Esophagus muscularis mucosa (tissue), 4 donors: ENCODE data around the gene CD6. TPM values are rescaled to one million over a fixed set of nuclear protein-coding genes. Genes with fewer than 3 reads are reported as not detected.

Source experiments
- DNase-seq: peaks from one replicate; pipeline ENCODE4 v3.0.0-alpha.2; 2017; ENCODE audit errors: extremely low spot score
- H3K27ac ChIP-seq, 4 donors: fragments of 200-600 bp; sonication (generic); replicated peaks in 1 of 4; 1 replicate in 3 of 4; 2 replicates in 1 of 4; pipeline ENCODE4 v1.5.1; 2016 to 2019; ENCODE audit warnings: mild to moderate bottlenecking in 1 of 4
- H3K27me3 ChIP-seq, 4 donors: fragments of 200-600 bp; sonication (generic); one replicate each; pipeline versions ENCODE4 v1.5.1 to v1.6.0; 2016 to 2019
- H3K36me3 ChIP-seq, 4 donors: fragments of 200-600 bp; sonication (generic); one replicate each; pipeline ENCODE4 v1.5.1; 2016 to 2019
- H3K4me1 ChIP-seq, 4 donors: fragments of 200-600 bp; sonication (generic); one replicate each; pipeline ENCODE4 v1.5.1; 2016 to 2019
- H3K4me3 ChIP-seq, 4 donors: fragments of 200-600 bp; sonication (generic); 1 replicate in 2 of 4; 2 replicates in 2 of 4; pipeline ENCODE4 v1.5.1; 2016 to 2019; ENCODE audit warnings: mild to moderate bottlenecking in 4 of 4, moderate library complexity in 1 of 4
- H3K9me3 ChIP-seq, 4 donors: fragments of 200-600 bp; sonication (generic); 1 replicate in 3 of 4; 2 replicates in 1 of 4; pipeline ENCODE4 v1.5.1; 2016 to 2019
- EP300 ChIP-seq: sonication (generic); formaldehyde crosslinking; IDR thresholded peaks from one replicate; pipeline ENCODE4 v1.6.1; 2017; ENCODE audit warnings: antibody characterized with exemption
- POLR2A ChIP-seq: fragments of 450-650 bp; IDR thresholded peaks from one replicate; pipeline ENCODE4 v1.6.1; 2017; ENCODE audit warnings: antibody characterized with exemption, moderate library complexity, mild to moderate bottlenecking, low read depth
- POLR2AphosphoS5 ChIP-seq, 2 donors: sonication (generic); formaldehyde crosslinking; IDR thresholded peaks; one replicate each; pipeline ENCODE4 v1.6.1; 2017; ENCODE audit warnings: antibody characterized with exemption in 2 of 2
- WGBS: methylation state at CpG from one replicate; pipeline ENCODE4 v1.1.5; 2018; 5-methylcytosine and 5-hydroxymethylcytosine counted together
- intact Hi-C: fragments of 100-400 bp; cut with DNase I; formaldehyde crosslinking; loops from one replicate; pipeline ENCODE4 v1.15.1; 2023
- total RNA-seq, 4 donors: library from RNA; depleted of rRNA; stranded (reverse); fragments of >200 nt; gene quantifications; one replicate each; pipeline versions ENCODE4 v1.1.0 to v1.2.1, GENCODE V29; 2016
- TF ChIP-seq, protein P1 (sequence below), 3 experiments: fragments of 200-600 bp in 2 of 3; fragments of 450-650 bp in 1 of 3; sonication (generic) in 2 of 3; IDR thresholded peaks; one replicate each; pipeline ENCODE4 v1.5.1; 2017 to 2019; ENCODE audit warnings: antibody characterized with exemption in 3 of 3, mild to moderate bottlenecking in 2 of 3, moderate library complexity in 1 of 3

Gene CD6
- total RNA-seq, 4 donors from 2014 or later: 0.32 to 2.2 (median 1.3) TPM; not detected in 1

DNA sequence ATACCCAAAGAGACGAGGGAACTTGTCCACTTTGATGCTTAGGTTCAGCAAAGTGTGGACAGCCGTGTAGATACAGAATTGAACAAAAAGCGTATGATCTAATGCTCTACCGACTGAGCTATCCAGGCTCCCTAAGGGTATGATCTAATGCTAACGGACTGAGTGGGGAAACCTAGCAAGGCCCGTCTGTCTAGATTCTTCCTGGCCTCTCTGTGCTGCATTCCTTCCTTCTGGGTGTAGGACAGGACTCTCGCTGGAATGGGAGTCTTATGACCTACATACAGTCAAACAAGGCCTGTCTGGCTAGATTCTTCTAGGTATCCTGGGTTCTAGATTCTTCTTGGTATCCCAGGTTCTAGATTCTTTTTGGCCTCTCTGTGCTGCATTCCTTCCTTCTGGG lies 11.1 kb upstream of the CD6 start:
- WGBS: 88% methylated on average over 7 of the region's 7 CpGs
- Histone ChIP-seq H3K27ac (no peak overlapping the region), H3K4me1 (peaks cover 0 to 11% (median 3%) of the 10 kb centered on the region in 4 donors), H3K4me3 (no peak overlapping the region), H3K36me3 (no peaks in the 10 kb centered on the region), H3K27me3 (no peaks in the 10 kb centered on the region), H3K9me3 (no peaks in the 10 kb centered on the region)
- DNase-seq: no peak
- no peak for TF ChIP-seq POLR2A
- no peak for TF ChIP-seq EP300
- no peak for TF ChIP-seq POLR2AphosphoS5 (IDR thresholded peaks at IDR 0.05)
- TF ChIP-seq, protein P1, sequence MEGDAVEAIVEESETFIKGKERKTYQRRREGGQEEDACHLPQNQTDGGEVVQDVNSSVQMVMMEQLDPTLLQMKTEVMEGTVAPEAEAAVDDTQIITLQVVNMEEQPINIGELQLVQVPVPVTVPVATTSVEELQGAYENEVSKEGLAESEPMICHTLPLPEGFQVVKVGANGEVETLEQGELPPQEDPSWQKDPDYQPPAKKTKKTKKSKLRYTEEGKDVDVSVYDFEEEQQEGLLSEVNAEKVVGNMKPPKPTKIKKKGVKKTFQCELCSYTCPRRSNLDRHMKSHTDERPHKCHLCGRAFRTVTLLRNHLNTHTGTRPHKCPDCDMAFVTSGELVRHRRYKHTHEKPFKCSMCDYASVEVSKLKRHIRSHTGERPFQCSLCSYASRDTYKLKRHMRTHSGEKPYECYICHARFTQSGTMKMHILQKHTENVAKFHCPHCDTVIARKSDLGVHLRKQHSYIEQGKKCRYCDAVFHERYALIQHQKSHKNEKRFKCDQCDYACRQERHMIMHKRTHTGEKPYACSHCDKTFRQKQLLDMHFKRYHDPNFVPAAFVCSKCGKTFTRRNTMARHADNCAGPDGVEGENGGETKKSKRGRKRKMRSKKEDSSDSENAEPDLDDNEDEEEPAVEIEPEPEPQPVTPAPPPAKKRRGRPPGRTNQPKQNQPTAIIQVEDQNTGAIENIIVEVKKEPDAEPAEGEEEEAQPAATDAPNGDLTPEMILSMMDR (IDR thresholded peaks at IDR 0.05): no peak
- intact Hi-C loops: no loop called here

DNA sequence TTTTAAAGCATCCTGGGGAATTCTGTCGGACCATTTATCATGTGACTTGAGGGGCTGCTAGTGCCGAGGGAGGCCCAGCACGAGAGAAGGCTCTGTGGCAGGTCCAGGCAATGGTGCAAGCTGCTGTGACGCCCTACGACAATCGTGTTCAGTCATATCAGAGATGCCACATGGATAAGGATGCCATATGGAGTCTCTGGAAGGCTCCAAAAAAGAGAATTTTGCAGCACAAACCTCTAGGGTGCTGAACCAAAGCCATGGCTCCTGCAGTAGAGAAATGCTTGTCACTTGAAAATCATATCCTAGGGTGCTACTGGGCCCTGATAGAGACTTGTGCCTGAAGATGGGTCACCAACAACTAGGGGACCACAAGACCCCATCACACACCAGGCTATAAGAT lies 6.7 kb upstream of the CD6 start:
- no peaks in the 10 kb centered on the region for H3K36me3 ChIP-seq
- 87% methylated on average over 6 of the region's 6 CpGs for WGBS
- no peak for TF ChIP-seq EP300
- TF ChIP-seq POLR2AphosphoS5 (IDR thresholded peaks at IDR 0.05): no peak
- no peak for TF ChIP-seq POLR2A
- TF ChIP-seq, protein P1 (IDR thresholded peaks at IDR 0.05): no peak
- intact Hi-C loops: loop anchor here (5.0 kb wide), 1 partner anchor 222 kb away; no protein-coding TSS in a partner anchor
- H3K4me1 ChIP-seq: peaks cover 0 to 7% (median 0%) of the 10 kb centered on the region in 4 donors
- no peaks in the 10 kb centered on the region for H3K9me3 ChIP-seq
- H3K27ac ChIP-seq: no peak overlapping the region
- DNase-seq: no peak
- no peaks in the 10 kb centered on the region for H3K27me3 ChIP-seq
- no peak overlapping the region for H3K4me3 ChIP-seq

DNA sequence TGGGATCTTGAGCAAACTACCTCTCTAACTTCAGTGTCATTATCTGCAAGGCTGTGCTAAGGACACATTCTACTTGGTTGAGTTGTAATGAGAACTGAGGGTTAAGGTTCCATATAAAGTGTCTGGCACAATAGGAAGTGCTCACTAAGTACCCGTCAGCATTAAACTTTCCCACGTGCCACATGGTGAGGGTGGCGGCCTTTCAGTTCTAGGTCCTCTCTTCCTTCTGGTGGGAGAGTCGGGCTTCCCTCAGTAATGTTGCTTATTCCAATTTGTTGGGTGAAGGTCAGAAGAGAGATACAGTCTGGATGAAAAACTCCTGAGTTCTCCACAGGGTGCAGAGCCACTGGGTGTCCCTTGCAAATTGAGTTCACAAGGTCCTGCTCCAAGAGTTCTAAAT lies 4.6 kb upstream of the CD6 start:
- 68% methylated on average over 4 of the region's 4 CpGs for WGBS
- H3K36me3 ChIP-seq: no peaks in the 10 kb centered on the region
- H3K9me3 ChIP-seq: no peaks in the 10 kb centered on the region
- no peaks in the 10 kb centered on the region for H3K27me3 ChIP-seq
- H3K4me3 ChIP-seq: no peak overlapping the region
- DNase-seq: no peak
- intact Hi-C loops: loop anchor here (5.0 kb wide), 1 partner anchor 220 kb away; no protein-coding TSS in a partner anchor
- TF ChIP-seq, protein P1 (IDR thresholded peaks at IDR 0.05): no peak
- no peak for TF ChIP-seq POLR2A
- no peak for TF ChIP-seq EP300
- TF ChIP-seq POLR2AphosphoS5 (IDR thresholded peaks at IDR 0.05): no peak
- no peak overlapping the region for H3K27ac ChIP-seq
- peaks cover 0 to 3% (median 0%) of the 10 kb centered on the region in 4 donors for H3K4me1 ChIP-seq

DNA sequence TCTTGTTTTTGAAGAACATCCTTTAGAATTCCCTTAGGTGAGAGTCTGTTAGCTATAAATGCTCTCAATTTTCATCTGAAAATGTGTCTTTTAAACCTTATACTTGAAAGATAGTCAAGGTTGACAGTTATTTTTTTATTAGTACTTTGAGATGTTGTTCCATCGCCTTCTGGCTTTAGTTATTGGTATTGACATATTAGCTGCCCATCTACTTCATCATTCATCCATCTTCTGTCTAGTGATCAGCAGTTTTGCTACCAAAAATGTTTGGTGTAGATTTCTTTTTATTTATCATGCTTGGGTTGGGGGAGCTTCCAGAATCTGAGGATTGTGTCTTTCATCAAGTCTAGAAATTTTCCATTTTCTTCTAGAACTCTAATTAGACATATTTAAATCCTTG lies 3.3 kb upstream of the CD6 start:
- H3K36me3 ChIP-seq: no peaks in the 10 kb centered on the region
- no peaks in the 10 kb centered on the region for H3K4me1 ChIP-seq
- intact Hi-C loops: loop anchor here (5.0 kb wide), 1 partner anchor 219 kb away; no protein-coding TSS in a partner anchor
- no peaks in the 10 kb centered on the region for H3K27me3 ChIP-seq
- WGBS: 94% methylated on average over 1 of the region's 1 CpG
- no peak for DNase-seq
- no peak overlapping the region for H3K4me3 ChIP-seq
- no peak overlapping the region for H3K27ac ChIP-seq
- no peaks in the 10 kb centered on the region for H3K9me3 ChIP-seq
- TF ChIP-seq POLR2AphosphoS5 (IDR thresholded peaks at IDR 0.05): no peak
- TF ChIP-seq POLR2A: no peak
- TF ChIP-seq EP300: no peak

DNA sequence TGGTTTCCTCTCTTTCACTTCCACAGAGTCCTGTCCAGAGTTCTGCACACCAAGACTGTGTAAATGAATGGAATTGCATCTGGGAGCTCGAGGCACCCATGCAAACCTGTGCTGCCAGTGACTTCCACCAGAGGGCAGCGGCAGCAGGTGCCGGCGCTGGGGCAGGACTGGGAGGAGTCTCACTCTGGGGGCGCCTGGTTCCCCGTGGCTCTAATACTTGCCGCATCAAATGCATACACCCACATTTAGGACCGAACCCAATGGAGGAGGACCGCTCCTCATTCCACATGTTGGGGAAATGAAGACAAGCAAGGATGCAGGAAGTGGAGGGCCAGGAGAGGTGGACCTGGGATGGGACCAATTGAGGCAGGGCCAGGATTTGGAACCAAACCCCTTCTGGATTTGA lies 1.1 kb upstream of the CD6 start:
- no peak for TF ChIP-seq POLR2AphosphoS5 (IDR thresholded peaks at IDR 0.05)
- TF ChIP-seq, protein P1 (IDR thresholded peaks at IDR 0.05): peak; percentile 81 to 90 (median 82)
- Histone ChIP-seq H3K27me3 (no peaks in the 10 kb centered on the region), H3K4me3 (no peak overlapping the region), H3K9me3 (no peaks in the 10 kb centered on the region), H3K27ac (no peak overlapping the region), H3K36me3 (no peaks in the 10 kb centered on the region), H3K4me1 (no peaks in the 10 kb centered on the region)
- no peak for DNase-seq
- intact Hi-C loops: loop anchor here (2.0 kb wide), 1 partner anchor 158 kb away; no protein-coding TSS in a partner anchor
- WGBS: 22% methylated on average over 9 of the region's 9 CpGs
